Activated naive CD8-positive, alpha-beta T cell treated with anti-CD3 and anti-CD28 coated beads, Interleukin-2, amount 50 U/mL, for 24 hours (primary cell): ENCODE data around the gene USP17L20.
A peak's percentile ranks its signal among the peaks of the same experiment; 100 is the strongest.
"Not testable (repeated sequence)": the region's sequence is repeated elsewhere in the genome, so short reads cannot be mapped to it uniquely, and the experiment has no call there.

ENCODE experiments used
- ATAC-seq: fragments of 150-1000 bp; cut with Tn5 transposase; one replicate; pipeline ENCODE4 v1.10.0; 2021
- DNase-seq: peaks from one replicate; pipeline ENCODE4 v3.0.0; 2021
- H3K27ac Mint-ChIP-seq: one replicate; pipeline ENCODE4 v1.8.0; 2021; ENCODE audit warnings: mild to moderate bottlenecking, mixed read lengths
- H3K27me3 Mint-ChIP-seq: one replicate; pipeline ENCODE4 v1.8.0; 2021; ENCODE audit warnings: mixed read lengths
- H3K36me3 Mint-ChIP-seq: one replicate; pipeline ENCODE4 v1.8.0; 2021; ENCODE audit warnings: low read depth, mixed read lengths
- H3K4me1 Mint-ChIP-seq: one replicate; pipeline ENCODE4 v1.8.0; 2021; ENCODE audit warnings: mixed read lengths
- H3K4me3 Mint-ChIP-seq: one replicate; pipeline ENCODE4 v1.8.0; 2021; ENCODE audit warnings: mild to moderate bottlenecking, moderate library complexity, mixed read lengths
- H3K9me3 Mint-ChIP-seq: one replicate; pipeline ENCODE4 v1.8.0; 2021; ENCODE audit warnings: mixed read lengths

Gene USP17L20

GRCh38 chr4:9257824-9258223, at the start of gene USP17L20:
Gene USP17L20, plus strand, starts transcription at chr4:9258124. Its CDS starts 0 bp downstream, at chr4:9258124.
- not testable (repeated sequence) for H3K9me3 Mint-ChIP-seq, H3K27ac Mint-ChIP-seq, H3K27me3 Mint-ChIP-seq, ATAC-seq, H3K4me3 Mint-ChIP-seq, DNase-seq, H3K4me1 Mint-ChIP-seq, H3K36me3 Mint-ChIP-seq

- DNase-seq, H3K36me3 Mint-ChIP-seq, ATAC-seq, H3K27ac Mint-ChIP-seq, H3K9me3 Mint-ChIP-seq, H3K4me1 Mint-ChIP-seq, H3K27me3 Mint-ChIP-seq, H3K4me3 Mint-ChIP-seq: not testable (repeated sequence)
Measured at GRCh38 chr4:9210357-9210756, 47.6 kb upstream of the USP17L20 start, which contains the start of gene USP17L10. Gene USP17L10, plus strand, starts transcription at chr4:9210657. Its CDS starts 0 bp downstream, at chr4:9210657.

GRCh38 chr4:9214701-9215100, 43.2 kb upstream of the USP17L20 start:
- H3K36me3 Mint-ChIP-seq, H3K27ac Mint-ChIP-seq, H3K4me3 Mint-ChIP-seq, ATAC-seq, H3K4me1 Mint-ChIP-seq, H3K9me3 Mint-ChIP-seq, H3K27me3 Mint-ChIP-seq: not testable (repeated sequence)
- peak; percentile 0 for DNase-seq

- H3K4me1 Mint-ChIP-seq, H3K36me3 Mint-ChIP-seq, DNase-seq, H3K27ac Mint-ChIP-seq, H3K9me3 Mint-ChIP-seq, ATAC-seq, H3K27me3 Mint-ChIP-seq, H3K4me3 Mint-ChIP-seq: not testable (repeated sequence)
Measured at GRCh38 chr4:9215105-9215504, 42.8 kb upstream of the USP17L20 start, which contains the start of gene USP17L11. Gene USP17L11, plus strand, starts transcription at chr4:9215405. Its CDS starts 0 bp downstream, at chr4:9215405.

GRCh38 chr4:9219852-9220251, 38.1 kb upstream of the USP17L20 start, which contains the start of gene USP17L12:
Gene USP17L12, plus strand, starts transcription at chr4:9220152. Its CDS starts 0 bp downstream, at chr4:9220152.
- H3K9me3 Mint-ChIP-seq, H3K36me3 Mint-ChIP-seq, H3K27me3 Mint-ChIP-seq, ATAC-seq, H3K27ac Mint-ChIP-seq, H3K4me3 Mint-ChIP-seq, DNase-seq, H3K4me1 Mint-ChIP-seq: not testable (repeated sequence)

GRCh38 chr4:9224596-9224995, 33.3 kb upstream of the USP17L20 start, which contains the start of gene USP17L13:
Gene USP17L13, plus strand, starts transcription at chr4:9224896. Its CDS starts 0 bp downstream, at chr4:9224896.
- not testable (repeated sequence) for H3K27ac Mint-ChIP-seq, ATAC-seq, H3K9me3 Mint-ChIP-seq, H3K36me3 Mint-ChIP-seq, DNase-seq, H3K27me3 Mint-ChIP-seq, H3K4me3 Mint-ChIP-seq, H3K4me1 Mint-ChIP-seq

GRCh38 chr4:9230249-9230648, 27.7 kb upstream of the USP17L20 start:
- not testable (repeated sequence) for DNase-seq, H3K27me3 Mint-ChIP-seq, H3K36me3 Mint-ChIP-seq, H3K4me3 Mint-ChIP-seq, H3K27ac Mint-ChIP-seq, ATAC-seq, H3K9me3 Mint-ChIP-seq, H3K4me1 Mint-ChIP-seq

- not testable (repeated sequence) for H3K9me3 Mint-ChIP-seq, H3K4me1 Mint-ChIP-seq, H3K36me3 Mint-ChIP-seq, H3K4me3 Mint-ChIP-seq, DNase-seq, H3K27me3 Mint-ChIP-seq, H3K27ac Mint-ChIP-seq, ATAC-seq
Measured at GRCh38 chr4:9234085-9234484, 23.8 kb upstream of the USP17L20 start, which contains the start of gene USP17L15. Gene USP17L15, plus strand, starts transcription at chr4:9234385. Its CDS starts 0 bp downstream, at chr4:9234385.

- H3K9me3 Mint-ChIP-seq, H3K27ac Mint-ChIP-seq, H3K4me1 Mint-ChIP-seq, H3K36me3 Mint-ChIP-seq, ATAC-seq, H3K4me3 Mint-ChIP-seq, DNase-seq, H3K27me3 Mint-ChIP-seq: not testable (repeated sequence)
Measured at GRCh38 chr4:9238461-9238860, 19.5 kb upstream of the USP17L20 start.

GRCh38 chr4:9243579-9243978, 14.3 kb upstream of the USP17L20 start, which contains the start of gene USP17L17:
Gene USP17L17, plus strand, starts transcription at chr4:9243879. Its CDS starts 0 bp downstream, at chr4:9243879.
- ATAC-seq, DNase-seq, H3K9me3 Mint-ChIP-seq, H3K4me3 Mint-ChIP-seq, H3K36me3 Mint-ChIP-seq, H3K27ac Mint-ChIP-seq, H3K4me1 Mint-ChIP-seq, H3K27me3 Mint-ChIP-seq: not testable (repeated sequence)

- not testable (repeated sequence) for H3K4me1 Mint-ChIP-seq, H3K27ac Mint-ChIP-seq, H3K27me3 Mint-ChIP-seq, H3K4me3 Mint-ChIP-seq, ATAC-seq, H3K9me3 Mint-ChIP-seq, H3K36me3 Mint-ChIP-seq, DNase-seq
Measured at GRCh38 chr4:9247953-9248680, 9.8 kb upstream of the USP17L20 start, which contains the start of gene USP17L18. Gene USP17L18, plus strand, starts transcription at chr4:9248630. Its CDS starts 0 bp downstream, at chr4:9248630.

- H3K4me3 Mint-ChIP-seq, H3K36me3 Mint-ChIP-seq, DNase-seq, H3K4me1 Mint-ChIP-seq, H3K9me3 Mint-ChIP-seq, H3K27me3 Mint-ChIP-seq, H3K27ac Mint-ChIP-seq, ATAC-seq: not testable (repeated sequence)
Measured at GRCh38 chr4:9253078-9253477, 4.8 kb upstream of the USP17L20 start, which contains the start of gene USP17L19. Gene USP17L19, plus strand, starts transcription at chr4:9253378. Its CDS starts 0 bp downstream, at chr4:9253378.

- ATAC-seq, H3K4me1 Mint-ChIP-seq, DNase-seq, H3K27ac Mint-ChIP-seq, H3K9me3 Mint-ChIP-seq, H3K36me3 Mint-ChIP-seq, H3K27me3 Mint-ChIP-seq, H3K4me3 Mint-ChIP-seq: not testable (repeated sequence)
Measured at GRCh38 chr4:9262572-9262971, 4.6 kb downstream of the USP17L20 start, which contains the start of gene USP17L21. Gene USP17L21, plus strand, starts transcription at chr4:9262872. Its CDS starts 0 bp downstream, at chr4:9262872.

- not testable (repeated sequence) for H3K4me3 Mint-ChIP-seq, H3K27me3 Mint-ChIP-seq, H3K4me1 Mint-ChIP-seq, DNase-seq, H3K9me3 Mint-ChIP-seq, H3K27ac Mint-ChIP-seq, ATAC-seq, H3K36me3 Mint-ChIP-seq
Measured at GRCh38 chr4:9267319-9267718, 9.4 kb downstream of the USP17L20 start, which contains the start of gene USP17L22. Gene USP17L22, plus strand, starts transcription at chr4:9267619. Its CDS starts 0 bp downstream, at chr4:9267619.

GRCh38 chr4:9271719-9272118, 13.8 kb downstream of the USP17L20 start:
- not testable (repeated sequence) for ATAC-seq, H3K36me3 Mint-ChIP-seq, H3K27ac Mint-ChIP-seq

More at GRCh38 chr4:9271719-9272118, 13.8 kb downstream of the USP17L20 start:
- H3K27me3 Mint-ChIP-seq, H3K9me3 Mint-ChIP-seq, H3K4me3 Mint-ChIP-seq, DNase-seq, H3K4me1 Mint-ChIP-seq: not testable (repeated sequence)
